Skeletal muscle tissue (tissue), 4 donors: Measurements from ENCODE around the gene FREM1. TPM values are rescaled to one million over a fixed set of nuclear protein-coding genes. Genes with fewer than 3 reads are reported as not detected.

Experiments used
- H3K27ac ChIP-seq: one replicate; pipeline ENCODE4 v1.7.0; 2013; ENCODE audit warnings: mild to moderate bottlenecking, low read depth, low read length, inconsistent platforms
- H3K27me3 ChIP-seq, 3 donors: one replicate each; pipeline ENCODE4 v1.7.0; 2013; ENCODE audit warnings: low read length in 3 of 3; ENCODE audit not compliant: control insufficient read depth in 3 of 3, insufficient read depth in 3 of 3
- H3K36me3 ChIP-seq, 3 donors: one replicate each; pipeline ENCODE4 v1.7.0; 2013; ENCODE audit warnings: low read length in 3 of 3; ENCODE audit not compliant: control insufficient read depth in 3 of 3, insufficient read depth in 3 of 3
- H3K4me1 ChIP-seq, 3 donors: one replicate each; pipeline ENCODE4 v1.7.0; 2013; ENCODE audit warnings: low read length in 3 of 3, mild to moderate bottlenecking in 3 of 3; ENCODE audit not compliant: control insufficient read depth in 3 of 3, insufficient read depth in 3 of 3
- H3K4me3 ChIP-seq, 3 donors: one replicate each; pipeline ENCODE4 v1.7.0; 2013; ENCODE audit warnings: low read length in 3 of 3
- H3K9ac ChIP-seq, 3 donors: one replicate each; pipeline ENCODE4 v1.7.0; 2013; ENCODE audit warnings: low read length in 3 of 3, mild to moderate bottlenecking in 3 of 3, moderate library complexity in 2 of 3, low read depth in 1 of 3
- H3K9me3 ChIP-seq, 3 donors: one replicate each; pipeline ENCODE4 v1.7.0; 2013; ENCODE audit warnings: low read length in 3 of 3; ENCODE audit not compliant: control insufficient read depth in 3 of 3
- total RNA-seq: library from RNA; depleted of rRNA; stranded (reverse); fragments of >200 nt; gene quantifications from one replicate; pipeline ENCODE4 v1.2.3, GENCODE V29; 2014
- donor health status: Osteomylitis.

The FREM1 gene
- total RNA-seq, 1 donor from 2014 or later: 17.2 TPM

- no peaks in the 10 kb centered on the region for H3K4me1 ChIP-seq
- H3K4me3 ChIP-seq: no peak overlapping the region
- H3K27me3 ChIP-seq: no peaks in the 10 kb centered on the region
- no peaks in the 10 kb centered on the region for H3K36me3 ChIP-seq
- no peaks in the 10 kb centered on the region for H3K9me3 ChIP-seq
- no peak overlapping the region for H3K27ac ChIP-seq
- H3K9ac ChIP-seq: no peak overlapping the region
Observed at GRCh38 chr9:14750821-14751220, 159.4 kb downstream of the FREM1 start.

- H3K27me3 ChIP-seq: no peaks in the 10 kb centered on the region
- H3K4me3 ChIP-seq: no peak overlapping the region
- no peaks in the 10 kb centered on the region for H3K4me1 ChIP-seq
- H3K36me3 ChIP-seq: peaks cover 0 to 2% (median 0%) of the 10 kb centered on the region in 3 donors
- H3K9ac ChIP-seq: no peak overlapping the region
- H3K27ac ChIP-seq: no peak overlapping the region
- H3K9me3 ChIP-seq: no peaks in the 10 kb centered on the region
Observed at GRCh38 chr9:14749741-14750211, 160.5 kb downstream of the FREM1 start.

GRCh38 chr9:14748373-14748772 lies 161.9 kb downstream of the FREM1 start:
- Histone ChIP-seq H3K4me3 (no peak overlapping the region), H3K9ac (no peak overlapping the region), H3K36me3 (peaks cover 0 to 3% (median 0%) of the 10 kb centered on the region in 3 donors), H3K9me3 (no peaks in the 10 kb centered on the region), H3K27me3 (no peaks in the 10 kb centered on the region), H3K4me1 (no peaks in the 10 kb centered on the region), H3K27ac (no peak overlapping the region)

DNA sequence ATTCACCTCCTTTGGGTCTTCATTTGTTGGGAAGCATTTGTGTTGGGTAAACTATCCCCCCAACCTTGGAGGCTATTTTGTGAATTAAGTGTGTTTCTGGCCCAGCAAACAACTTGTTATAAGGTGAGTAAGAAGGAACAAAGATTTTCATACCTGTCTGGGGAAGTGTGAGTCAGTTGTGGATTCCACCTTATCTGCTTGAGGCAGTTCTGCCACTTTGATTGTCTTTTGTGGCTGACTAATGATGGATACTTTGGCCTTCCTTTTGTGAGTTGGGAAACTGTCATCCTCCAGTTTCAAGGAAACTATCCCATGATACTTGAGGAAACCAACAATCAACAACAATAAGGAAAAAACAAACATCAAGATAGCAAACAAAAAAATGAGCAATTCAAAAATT lies 163.1 kb downstream of the FREM1 start:
- Histone ChIP-seq H3K9ac (no peak overlapping the region), H3K27ac (no peak overlapping the region), H3K36me3 (peaks cover 0 to 3% (median 0%) of the 10 kb centered on the region in 3 donors), H3K4me1 (no peaks in the 10 kb centered on the region), H3K27me3 (no peaks in the 10 kb centered on the region), H3K9me3 (no peaks in the 10 kb centered on the region), H3K4me3 (no peak overlapping the region)

GRCh38 chr9:14746626-14747025 lies 163.6 kb downstream of the FREM1 start:
- Histone ChIP-seq H3K4me3 (no peak overlapping the region), H3K9ac (no peak overlapping the region), H3K36me3 (peaks cover 0 to 3% (median 0%) of the 10 kb centered on the region in 3 donors), H3K9me3 (no peaks in the 10 kb centered on the region), H3K4me1 (no peaks in the 10 kb centered on the region), H3K27me3 (no peaks in the 10 kb centered on the region), H3K27ac (no peak overlapping the region)

GRCh38 chr9:14744768-14745167 lies 165.5 kb downstream of the FREM1 start:
- Histone ChIP-seq H3K4me3 (no peak overlapping the region), H3K27me3 (no peaks in the 10 kb centered on the region), H3K36me3 (peaks cover 0 to 3% (median 0%) of the 10 kb centered on the region in 3 donors), H3K9me3 (no peaks in the 10 kb centered on the region), H3K9ac (no peak overlapping the region), H3K27ac (no peak overlapping the region), H3K4me1 (no peaks in the 10 kb centered on the region)

- Histone ChIP-seq H3K4me3 (no peak overlapping the region), H3K27me3 (no peaks in the 10 kb centered on the region), H3K27ac (no peak overlapping the region), H3K9me3 (no peaks in the 10 kb centered on the region), H3K36me3 (peaks cover 0 to 3% (median 0%) of the 10 kb centered on the region in 3 donors), H3K9ac (no peak overlapping the region), H3K4me1 (no peaks in the 10 kb centered on the region)
Observed at GRCh38 chr9:14741369-14741768, 168.9 kb downstream of the FREM1 start.

DNA sequence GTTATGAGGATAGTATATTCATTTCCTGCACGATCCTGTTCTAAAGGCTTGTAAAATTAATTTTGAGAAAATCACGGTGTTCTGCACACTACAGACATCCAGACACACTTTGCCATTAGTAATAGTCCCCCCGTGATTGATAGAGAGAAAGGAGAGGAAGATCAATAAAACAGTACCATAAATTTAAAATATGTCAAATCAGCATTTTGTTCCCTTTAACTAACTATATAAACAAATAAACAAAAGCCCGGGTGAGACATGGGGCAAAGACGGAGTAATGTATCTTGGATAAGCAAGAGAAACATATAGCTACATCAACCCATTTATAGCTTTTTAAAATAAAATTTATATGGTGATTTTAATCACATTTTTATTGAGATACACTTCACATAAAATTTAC lies 177.1 kb downstream of the FREM1 start:
- H3K27ac ChIP-seq: no peak overlapping the region
- H3K36me3 ChIP-seq: no peaks in the 10 kb centered on the region
- H3K4me3 ChIP-seq: no peak overlapping the region
- H3K9me3 ChIP-seq: no peaks in the 10 kb centered on the region
- H3K9ac ChIP-seq: no peak overlapping the region
- H3K4me1 ChIP-seq: no peaks in the 10 kb centered on the region
- no peaks in the 10 kb centered on the region for H3K27me3 ChIP-seq

DNA sequence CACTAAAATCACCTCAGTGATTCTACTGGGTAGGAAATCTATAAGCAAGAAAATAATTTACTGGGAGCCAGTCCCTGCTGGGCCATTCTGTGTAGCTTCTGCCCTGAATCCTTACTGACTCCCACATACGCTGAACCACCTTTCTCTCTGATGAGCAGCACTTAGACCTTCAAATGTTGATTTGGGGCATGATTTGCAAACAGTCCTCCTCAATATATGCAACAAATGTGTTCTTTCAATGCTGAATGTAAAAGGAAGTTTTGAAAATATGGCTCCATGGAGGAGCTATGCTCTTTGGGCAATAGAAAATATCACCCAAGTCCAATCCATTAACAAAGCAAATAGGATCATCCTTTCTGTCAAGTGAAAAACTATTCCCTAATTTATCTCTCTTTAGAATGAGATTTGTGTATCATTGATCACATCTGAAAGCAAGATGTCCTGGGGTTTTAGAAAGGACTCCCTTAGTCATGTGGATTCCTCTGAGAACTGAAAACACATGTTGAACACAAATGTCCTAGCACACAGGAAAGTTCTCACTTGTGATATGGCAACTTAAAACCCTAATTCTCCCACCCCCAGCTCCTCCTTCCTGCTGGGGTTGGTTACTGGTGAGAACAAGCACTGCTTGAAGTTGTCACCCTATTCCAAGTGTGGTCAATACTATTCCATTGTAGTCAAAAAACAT lies 178.8 kb downstream of the FREM1 start:
- Histone ChIP-seq H3K27ac (no peak overlapping the region), H3K4me1 (no peaks in the 10 kb centered on the region), H3K36me3 (no peaks in the 10 kb centered on the region), H3K9me3 (no peaks in the 10 kb centered on the region), H3K27me3 (no peaks in the 10 kb centered on the region), H3K9ac (no peak overlapping the region), H3K4me3 (no peak overlapping the region)

- H3K4me3 ChIP-seq: no peak overlapping the region
- no peaks in the 10 kb centered on the region for H3K4me1 ChIP-seq
- no peak overlapping the region for H3K27ac ChIP-seq
- no peaks in the 10 kb centered on the region for H3K36me3 ChIP-seq
- H3K9me3 ChIP-seq: no peaks in the 10 kb centered on the region
- no peaks in the 10 kb centered on the region for H3K27me3 ChIP-seq
- no peak overlapping the region for H3K9ac ChIP-seq
Observed at GRCh38 chr9:14730461-14730898, 179.7 kb downstream of the FREM1 start.
